Measurements from ENCODE around the gene PRR14L.

The PRR14L gene

DNA sequence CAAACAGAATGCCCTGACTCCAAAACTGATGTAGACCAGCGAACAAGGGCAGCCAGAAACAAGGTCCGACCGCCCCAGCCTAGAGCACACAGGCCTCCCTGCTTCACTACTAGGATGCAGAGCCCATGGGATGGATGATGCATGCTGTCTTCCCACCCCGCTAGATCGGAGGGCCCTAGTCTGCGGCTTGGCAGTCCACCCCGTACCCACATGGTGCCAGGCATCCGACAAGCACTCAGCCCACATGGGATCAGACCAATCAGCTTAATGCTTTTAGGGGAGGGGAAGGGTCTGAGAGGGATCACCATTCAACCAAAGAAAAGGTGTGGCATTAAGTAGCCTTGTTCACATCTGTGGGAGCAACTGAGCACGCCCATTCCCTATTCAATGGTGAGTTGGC lies 118.5 kb downstream of the PRR14L start:
- H3K36me3 Mint-ChIP-seq (ENCODE audit: low read depth): peaks cover 7% of the 10 kb centered on the region
- peaks cover 23% of the 10 kb centered on the region for H3K4me1 Mint-ChIP-seq (ENCODE audit: low read depth)
- no peaks in the 10 kb centered on the region for H3K9me3 Mint-ChIP-seq
- peak overlapping the region; percentile 72 for H3K27ac Mint-ChIP-seq
- H3K27me3 Mint-ChIP-seq (ENCODE audit: low read depth): no peaks in the 10 kb centered on the region
- DNase-seq (ENCODE audit: low spot score): no peak
- H3K4me3 Mint-ChIP-seq: peak overlapping the region; percentile 77
